Aorta (tissue), 5 donors: ENCODE results near the gene FLYWCH2. TPM values are rescaled to one million over a fixed set of nuclear protein-coding genes. Genes with fewer than 3 reads are reported as not detected.

Experiments
- ATAC-seq: fragments of 200-7000 bp; cut with Tn5 transposase; one replicate; pipeline ENCODE4 v1.9.1; 2022; ENCODE audit warnings: moderate library complexity; ENCODE audit not compliant: low FRiP score
- DNase-seq, 2 donors: peaks; one replicate each; pipeline ENCODE4 v3.0.0-alpha.2; 2020
- H3K27ac ChIP-seq, 2 donors: one replicate each; pipeline ENCODE4 v1.5.1; 2013; ENCODE audit warnings: low read length in 2 of 2, mild to moderate bottlenecking in 2 of 2, moderate library complexity in 2 of 2, control low read depth in 1 of 2, inconsistent platforms in 1 of 2, low read depth in 1 of 2
- H3K27me3 ChIP-seq, 2 donors: one replicate each; pipeline ENCODE4 v1.6.1; 2013; ENCODE audit warnings: control low read depth in 1 of 2, low read length in 1 of 2, mild to moderate bottlenecking in 1 of 2, moderate library complexity in 1 of 2; ENCODE audit not compliant: insufficient read depth in 2 of 2, control insufficient read depth in 1 of 2
- H3K36me3 ChIP-seq, 2 donors: one replicate each; pipeline ENCODE4 v1.6.1; 2013; ENCODE audit warnings: control low read depth in 1 of 2, low read length in 1 of 2, mild to moderate bottlenecking in 1 of 2; ENCODE audit not compliant: insufficient read depth in 2 of 2, control insufficient read depth in 1 of 2
- H3K4me1 ChIP-seq, 2 donors: one replicate each; pipeline ENCODE4 v1.6.1; 2013; ENCODE audit warnings: low read length in 2 of 2, control low read depth in 1 of 2, mild to moderate bottlenecking in 1 of 2, moderate library complexity in 1 of 2; ENCODE audit not compliant: insufficient read depth in 2 of 2, control insufficient read depth in 1 of 2
- H3K4me3 ChIP-seq, 2 donors: one replicate each; pipeline ENCODE4 v1.5.1; 2013; ENCODE audit warnings: low read length in 2 of 2, control low read depth in 1 of 2, mild to moderate bottlenecking in 1 of 2
- H3K9me3 ChIP-seq: one replicate; pipeline ENCODE4 v1.6.1; 2013; ENCODE audit warnings: mild to moderate bottlenecking, low read length; ENCODE audit not compliant: control insufficient read depth
- WGBS, 2 donors: extraction: QIAGEN DNeasy Blood & Tissue Kit; methylation state at CpG; one replicate each; pipeline ENCODE4 v1.1.7; 2013; 5-methylcytosine and 5-hydroxymethylcytosine counted together
- intact Hi-C, 2 donors: fragments of 100-400 bp; cut with DNase I; formaldehyde crosslinking; loops; one replicate each; pipeline versions ENCODE4 v1.14.2 to v1.15.0; 2022
- polyA plus RNA-seq, 2 donors: library from polyadenylated mRNA; stranded (reverse); fragments of 200-250 nt; gene quantifications; one replicate each; pipeline ENCODE4 v1.2.3, GENCODE V29; 2013
- total RNA-seq, 2 donors: library from RNA; stranded (reverse); fragmentation: NEBNext Ultra II Directional; extraction: Animal tissue kit (Norgen Biotek cat#: 25700); gene quantifications; one replicate each; pipeline ENCODE4 v1.2.1, GENCODE V29; 2021
- donor health status: healthy with polysubstance abuse.
- donor health status: Bipolar disorder and iron deficiency.
- donor health status: DM: no; HTN: no; CAD: no.
- donor health status: DM: no; HTN: no; CAD: no.
- donor health status: DM: yes; HTN: yes; CAD: no.

The FLYWCH2 gene
- total and polyA plus RNA-seq, 4 donors: 11.5 to 32.6 (median 16.7) TPM

DNA sequence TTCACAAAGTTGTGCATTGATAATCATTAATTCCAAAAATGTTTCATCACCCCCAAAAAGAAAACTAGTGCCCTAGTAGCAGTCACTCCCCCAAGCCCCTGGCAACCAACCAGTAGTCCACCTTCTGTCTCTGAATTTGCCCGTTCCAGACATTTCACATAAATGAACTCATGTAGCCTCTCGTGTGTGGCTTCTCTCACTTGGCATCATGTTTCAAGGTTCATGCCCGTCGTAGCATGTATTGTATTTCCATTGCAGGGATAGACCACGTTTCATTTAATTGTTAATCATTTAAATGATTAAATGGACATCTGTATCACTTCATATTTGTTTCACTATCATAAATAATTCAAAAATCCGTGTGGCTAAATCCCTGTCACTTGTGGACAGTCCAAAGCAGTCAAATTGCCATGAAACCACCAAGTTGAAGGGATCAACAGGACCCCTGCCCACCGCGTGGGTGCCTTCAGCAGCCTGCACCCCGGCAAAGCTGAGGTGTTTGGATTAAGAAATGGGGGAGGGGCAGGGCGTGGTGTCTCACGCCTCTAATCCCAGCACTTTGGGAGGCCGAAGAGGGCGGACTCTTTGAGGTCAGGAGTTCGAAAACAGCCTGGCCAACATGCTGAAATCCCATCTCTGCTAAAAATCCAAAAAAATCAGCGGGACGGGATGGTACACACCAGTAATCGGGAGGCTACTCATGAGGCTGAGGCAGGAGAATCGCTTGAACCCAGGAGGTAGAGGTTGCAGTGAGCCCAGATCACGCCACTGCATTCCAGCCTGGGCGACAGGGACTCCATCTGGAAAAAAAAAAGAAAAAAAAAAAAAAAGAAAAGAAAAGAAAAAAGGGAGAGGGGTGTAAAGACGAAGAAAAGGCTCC, 8.7 kb upstream of the FLYWCH2 start:
- WGBS, 2 donors: 52% methylated on average over 21 of the region's 21 CpGs
- H3K27me3 ChIP-seq: no peaks in the 10 kb centered on the region
- no peak for ATAC-seq

DNA sequence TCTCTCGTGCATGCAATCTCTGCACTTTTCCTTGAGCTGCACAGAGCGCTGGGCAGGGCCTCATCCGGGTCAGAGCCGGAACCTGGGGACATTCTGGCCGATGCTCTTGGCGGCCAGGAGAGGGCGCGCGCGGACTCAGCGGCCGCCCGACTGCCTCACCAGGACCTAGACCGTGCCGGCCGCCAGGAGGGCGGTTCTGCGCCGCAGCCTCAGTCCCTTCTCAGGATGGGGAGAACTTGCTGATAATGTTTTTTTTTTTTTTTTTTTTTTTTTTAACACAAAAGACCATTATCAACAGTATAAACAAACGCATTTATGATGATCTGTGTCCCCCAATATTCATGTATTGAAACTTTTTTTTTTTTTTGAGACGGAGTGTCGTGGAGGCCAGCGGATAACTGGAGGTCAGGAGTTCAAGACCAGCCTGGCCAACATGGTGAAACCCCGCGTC, 8.1 kb upstream of the FLYWCH2 start:
- Histone ChIP-seq H3K4me1 (no peaks in the 10 kb centered on the region), H3K27ac (no peak overlapping the region), H3K4me3 (no peak overlapping the region), H3K9me3 (no peaks in the 10 kb centered on the region), H3K36me3 (no peaks in the 10 kb centered on the region), H3K27me3 (no peaks in the 10 kb centered on the region)
- DNase-seq (peak; percentile 89 to 93), ATAC-seq (peak; percentile 98)
- intact Hi-C loops: loop anchor here (2.0 kb wide), 2 partner anchors 44 to 46 kb away; no protein-coding TSS in a partner anchor
- WGBS, 2 donors: 10 to 12% methylated on average over 25 of the region's 25 CpGs

More for the DNA sequence above, 8.7 kb upstream of the FLYWCH2 start:
- intact Hi-C loops: loop anchor here (2.0 kb wide), 2 partner anchors 45 to 47 kb away; no protein-coding TSS in a partner anchor
- peak in 1 of 2 donors; percentile 42 for DNase-seq
- H3K4me3 ChIP-seq: no peak overlapping the region
- H3K9me3 ChIP-seq: no peaks in the 10 kb centered on the region
- H3K27ac ChIP-seq: no peak overlapping the region
- H3K4me1 ChIP-seq: no peaks in the 10 kb centered on the region
- H3K36me3 ChIP-seq: no peaks in the 10 kb centered on the region

DNA sequence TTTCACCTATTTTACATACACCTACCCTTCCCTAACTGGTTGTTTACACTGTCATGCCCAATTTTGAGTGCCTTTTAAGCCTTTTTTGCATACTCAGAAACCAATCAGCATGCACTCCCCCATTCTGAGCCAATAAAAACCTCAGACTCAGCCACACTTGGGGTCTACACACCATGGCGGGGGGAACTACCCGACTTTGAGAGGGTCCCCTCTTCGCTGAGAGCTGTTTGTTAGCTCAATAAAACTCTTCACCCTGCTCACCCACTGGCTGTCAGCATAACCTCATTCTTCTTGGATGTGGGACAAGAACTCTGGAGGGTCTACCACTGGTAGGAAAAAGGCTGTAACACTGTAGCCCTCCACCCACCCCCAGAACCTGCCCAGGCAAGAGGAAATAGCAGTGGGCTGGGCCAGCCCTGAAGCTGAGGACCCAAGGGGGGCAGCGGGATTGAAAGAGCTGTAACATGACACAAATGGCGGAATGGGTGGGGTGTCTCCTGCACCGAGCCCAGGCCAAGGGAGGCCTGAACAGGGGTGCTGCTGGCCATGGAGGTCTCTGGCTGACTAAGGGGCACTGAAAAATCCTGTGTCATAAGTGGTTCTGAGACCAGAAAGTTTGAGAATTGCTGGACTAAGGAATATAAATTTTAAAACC, 3.0 kb upstream of the FLYWCH2 start:
- H3K27ac ChIP-seq: no peak overlapping the region
- ATAC-seq: no peak
- no peaks in the 10 kb centered on the region for H3K9me3 ChIP-seq
- 85 to 89% methylated on average over 6 of the region's 6 CpGs for WGBS, 2 donors
- intact Hi-C loops: no loop called here
- DNase-seq: peak in 1 of 2 donors; percentile 24
- no peaks in the 10 kb centered on the region for H3K4me1 ChIP-seq
- H3K27me3 ChIP-seq: no peaks in the 10 kb centered on the region
- no peaks in the 10 kb centered on the region for H3K36me3 ChIP-seq
- no peak overlapping the region for H3K4me3 ChIP-seq

DNA sequence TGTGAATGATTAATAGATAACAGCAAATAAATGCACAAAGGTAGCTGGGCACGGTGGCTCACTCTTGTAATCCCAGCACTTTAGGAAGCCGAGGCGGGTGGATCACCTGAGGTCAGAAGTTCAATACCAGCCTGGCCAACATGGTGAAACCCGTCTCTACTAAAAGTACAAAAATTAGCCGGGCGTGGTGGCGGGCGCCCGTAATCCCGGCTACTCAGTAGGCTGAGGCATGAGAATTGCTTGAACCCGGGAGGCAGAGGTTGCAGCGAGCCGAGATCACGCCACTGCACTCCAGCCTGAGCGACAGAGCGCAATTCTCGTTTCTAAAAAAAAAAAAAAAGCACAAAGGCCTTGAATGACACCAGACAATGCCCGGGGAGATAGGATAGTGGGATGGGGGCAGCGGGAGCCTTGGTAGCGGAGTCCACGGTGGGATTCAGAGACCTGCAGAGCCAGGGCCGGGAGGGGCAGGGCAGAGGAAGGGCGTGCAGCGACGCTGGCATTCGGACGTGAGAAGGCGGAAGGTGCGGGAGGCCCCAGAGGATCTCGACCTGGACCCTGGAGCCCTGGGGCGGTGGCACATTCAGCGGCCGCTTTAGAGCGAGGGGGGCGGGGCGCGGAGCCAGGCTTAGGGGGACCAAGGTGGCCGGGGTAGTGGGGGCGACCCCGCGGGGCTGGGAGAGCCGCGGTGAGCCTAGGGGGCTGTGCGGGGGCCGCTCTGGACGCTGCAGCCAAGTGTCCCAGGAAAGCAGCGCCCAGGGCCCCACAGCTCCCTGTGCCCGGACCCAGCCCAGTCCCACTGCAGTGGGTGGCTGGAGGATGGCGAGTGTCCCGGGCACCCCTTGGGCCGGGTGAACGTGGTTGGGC, 999 bp upstream of the FLYWCH2 start:
- ATAC-seq (peak; percentile 27), DNase-seq (peak; percentile 71 to 84)
- no peaks in the 10 kb centered on the region for H3K4me1 ChIP-seq
- H3K36me3 ChIP-seq: no peaks in the 10 kb centered on the region
- intact Hi-C loops: no loop called here
- H3K27me3 ChIP-seq: no peaks in the 10 kb centered on the region
- no peaks in the 10 kb centered on the region for H3K9me3 ChIP-seq
- H3K4me3 ChIP-seq: peak overlapping the region; percentile 33 to 66
- H3K27ac ChIP-seq: peak overlapping the region in 1 of 2 donors; percentile 24
- WGBS, 2 donors: 6 to 9% methylated on average over 44 to 52 of the region's 52 CpGs

DNA sequence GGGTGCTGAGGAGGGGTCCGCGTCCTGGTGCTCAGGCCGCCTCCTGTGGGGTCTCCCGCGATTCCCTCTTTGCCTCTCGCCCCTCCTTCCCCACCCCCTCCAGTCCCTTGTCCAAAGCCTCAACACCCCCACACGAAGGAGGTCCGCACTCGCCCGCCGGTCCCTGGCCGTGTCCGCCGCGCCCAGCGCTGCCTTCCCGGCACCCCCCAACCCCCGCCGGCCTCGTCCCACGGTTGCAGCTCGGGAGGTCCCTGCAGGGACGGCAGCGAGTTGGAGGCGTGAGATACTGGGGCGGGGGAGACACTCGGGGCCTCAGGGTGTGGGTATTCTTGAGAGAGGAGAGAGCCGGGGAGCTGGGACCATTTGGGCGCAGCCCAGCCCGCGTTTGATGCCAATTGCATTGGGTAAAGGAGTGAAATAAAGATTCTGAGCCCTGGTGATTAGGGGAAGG, 468 bp downstream of the FLYWCH2 start:
- Histone ChIP-seq H3K27me3 (no peaks in the 10 kb centered on the region), H3K4me3 (peak overlapping the region; percentile 55 to 83), H3K9me3 (no peaks in the 10 kb centered on the region), H3K4me1 (no peaks in the 10 kb centered on the region), H3K36me3 (no peaks in the 10 kb centered on the region), H3K27ac (peak overlapping the region; percentile 8 to 72)
- peak; percentile 31 for ATAC-seq
- DNase-seq: peak in 1 of 2 donors; percentile 83
- WGBS, 2 donors: 0 to 1% methylated on average over 26 to 31 of the region's 31 CpGs
- intact Hi-C loops: loop anchor here in 1 of 2 donors (1.0 kb wide), 1 partner anchor 22 kb away; no protein-coding TSS in a partner anchor

DNA sequence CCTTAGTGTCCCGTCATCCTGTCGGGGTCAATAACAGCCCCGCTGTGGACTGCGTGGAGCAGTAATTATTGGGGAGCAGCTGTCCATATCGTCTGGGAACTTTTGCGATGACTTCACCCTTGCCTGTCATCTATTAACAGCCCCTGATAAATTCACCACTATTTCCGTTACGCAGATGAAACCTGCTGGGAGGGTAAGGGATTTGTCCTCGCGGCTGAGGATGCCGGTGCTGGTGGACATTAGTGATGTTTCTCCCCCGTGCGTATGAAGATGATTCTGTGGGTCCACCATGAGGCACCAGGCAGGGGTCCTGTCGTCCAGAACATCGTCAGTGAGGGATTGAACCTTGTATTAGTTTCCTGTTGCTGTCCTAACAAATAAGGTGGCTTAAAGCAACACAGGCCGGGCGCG, 1.0 kb downstream of the FLYWCH2 start:
- no peak for ATAC-seq
- H3K9me3 ChIP-seq: no peaks in the 10 kb centered on the region
- 54 to 64% methylated on average over 18 of the region's 18 CpGs for WGBS, 2 donors
- H3K4me1 ChIP-seq: no peaks in the 10 kb centered on the region
- intact Hi-C loops: no loop called here
- no peaks in the 10 kb centered on the region for H3K27me3 ChIP-seq
- H3K4me3 ChIP-seq: peak overlapping the region; percentile 55 to 83
- peak in 1 of 2 donors; percentile 67 for DNase-seq
- no peak overlapping the region for H3K27ac ChIP-seq
- H3K36me3 ChIP-seq: no peaks in the 10 kb centered on the region

DNA sequence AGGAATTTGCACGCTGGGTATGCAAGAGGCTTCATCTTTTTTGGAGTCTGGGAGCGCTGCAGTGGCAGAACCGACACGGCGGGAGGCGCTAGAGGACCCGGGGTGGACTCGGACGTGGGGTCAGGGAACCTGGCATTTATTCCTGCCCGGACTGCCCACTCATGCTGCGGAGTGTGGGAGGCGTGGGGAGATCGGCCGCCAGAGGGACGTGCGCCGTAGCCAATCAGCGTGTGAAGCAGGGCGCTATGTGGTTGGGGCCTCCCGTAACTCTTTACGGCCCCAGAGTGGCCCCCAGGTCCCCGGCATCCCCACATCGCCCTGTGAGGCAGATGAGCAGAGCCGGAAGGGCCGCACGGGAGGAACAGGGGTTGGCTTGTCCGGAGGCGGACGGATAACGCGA, 11.2 kb downstream of the FLYWCH2 start:
- ATAC-seq: no peak
- Histone ChIP-seq H3K36me3 (no peaks in the 10 kb centered on the region), H3K27ac (no peak overlapping the region), H3K9me3 (no peaks in the 10 kb centered on the region), H3K27me3 (no peaks in the 10 kb centered on the region), H3K4me3 (no peak overlapping the region), H3K4me1 (no peaks in the 10 kb centered on the region)
- intact Hi-C loops: no loop called here
- peak in 1 of 2 donors; percentile 40 for DNase-seq
- 85 to 88% methylated on average over 31 of the region's 31 CpGs for WGBS, 2 donors

DNA sequence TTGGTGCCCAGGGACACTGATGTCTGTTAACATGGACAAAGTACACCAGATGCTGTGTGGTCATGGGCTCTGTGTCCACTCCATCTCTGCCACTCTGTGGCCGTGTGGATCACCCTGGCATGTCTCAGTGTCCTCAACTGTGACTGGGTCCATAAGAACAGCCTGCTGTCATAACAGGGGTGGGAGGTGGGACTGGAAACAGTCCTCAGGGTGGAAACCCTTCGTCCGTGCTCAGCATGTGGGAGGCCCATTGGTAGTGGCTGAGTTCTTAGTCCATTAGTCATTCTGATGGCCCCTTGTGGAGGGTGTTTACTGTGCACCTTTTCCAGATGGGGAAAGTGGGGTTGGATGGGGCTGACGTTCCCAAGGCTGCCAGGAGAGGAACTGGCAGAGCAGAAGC, 12.8 kb downstream of the FLYWCH2 start:
- ATAC-seq (no peak), DNase-seq (peak in 1 of 2 donors; percentile 12)
- 48 to 61% methylated on average over 4 of the region's 4 CpGs for WGBS, 2 donors
- Histone ChIP-seq H3K36me3 (no peaks in the 10 kb centered on the region), H3K4me1 (no peaks in the 10 kb centered on the region), H3K27me3 (no peaks in the 10 kb centered on the region), H3K9me3 (no peaks in the 10 kb centered on the region), H3K27ac (no peak overlapping the region), H3K4me3 (no peak overlapping the region)
- intact Hi-C loops: no loop called here
